WTC11 (cell line): Measurements from ENCODE around the gene MAU2. TPM values are rescaled to one million over a fixed set of nuclear protein-coding genes. Genes with fewer than 3 reads are reported as not detected.

Source experiments
- ATAC-seq: fragments of 200-7000 bp; cut with Tn5 transposase; 2 replicates; pipeline ENCODE4 v1.10.0; 2021; ENCODE audit warnings: mild to moderate bottlenecking, moderate library complexity
- CTCF ChIA-PET: fragments of 300-600 bp; sonication (Branson Sonifier 250); formaldehyde crosslinking; loops from one replicate; lab custom pipeline; 2021; ENCODE audit warnings: antibody characterized with exemption; lab: Charles Lee
- POLR2A ChIA-PET: fragments of 350-600 bp; sonication (Branson Sonifier 250); formaldehyde crosslinking; loops from one replicate; lab custom pipeline; 2021; ENCODE audit warnings: antibody characterized with exemption; lab: Charles Lee
- DNase-seq: peaks from one replicate; pipeline ENCODE4 v3.0.0; 2021; ENCODE audit warnings: low spot score
- H3K27ac Mint-ChIP-seq: 2 replicates; pipeline ENCODE4 v1.8.0; 2021; ENCODE audit warnings: mixed read lengths
- H3K27me3 Mint-ChIP-seq: 2 replicates; pipeline ENCODE4 v1.8.0; 2021; ENCODE audit warnings: low read depth, mild to moderate bottlenecking, moderate library complexity, mixed read lengths
- H3K36me3 Mint-ChIP-seq: 2 replicates; pipeline ENCODE4 v1.8.0; 2021; ENCODE audit warnings: mixed read lengths
- H3K4me1 Mint-ChIP-seq: 2 replicates; pipeline ENCODE4 v1.8.0; 2022; ENCODE audit warnings: mixed read lengths
- H3K4me3 Mint-ChIP-seq: 2 replicates; pipeline ENCODE4 v1.8.0; 2021; ENCODE audit warnings: mild to moderate bottlenecking, moderate library complexity, mixed read lengths
- H3K9me3 Mint-ChIP-seq: 2 replicates; pipeline ENCODE4 v1.8.0; 2021; ENCODE audit warnings: mixed read lengths
- CREB1 ChIP-seq: sonication (generic); formaldehyde crosslinking; IDR thresholded peaks from 2 replicates; pipeline ENCODE4 v1.8.0; 2023; ENCODE audit warnings: mild to moderate bottlenecking, missing genetic modification reagents
- ELF4 ChIP-seq: sonication (generic); formaldehyde crosslinking; IDR thresholded peaks from 2 replicates; pipeline ENCODE4 v1.8.1; 2022; ENCODE audit warnings: low read depth, mild to moderate bottlenecking, moderate library complexity, missing genetic modification reagents
- EMX1 ChIP-seq: fragments of 250-450 bp; sonication (Bioruptor Pico); IDR thresholded peaks from 2 replicates; pipeline ENCODE4 v1.8.0; 2021; ENCODE audit warnings: mild to moderate bottlenecking
- FOXJ3 ChIP-seq: sonication (generic); formaldehyde crosslinking; IDR thresholded peaks from 2 replicates; pipeline ENCODE4 v1.9.0; 2021; ENCODE audit warnings: missing genetic modification reagents, mild to moderate bottlenecking, borderline replicate concordance
- FOXP1 ChIP-seq: sonication (generic); formaldehyde crosslinking; IDR thresholded peaks from 2 replicates; pipeline ENCODE4 v1.8.0; 2022; ENCODE audit warnings: missing genetic modification reagents, mild to moderate bottlenecking, moderate library complexity, borderline replicate concordance
- GRHL2 ChIP-seq: fragments of 250-450 bp; sonication (Bioruptor Pico); IDR thresholded peaks from 2 replicates; pipeline ENCODE4 v1.8.0; 2022; ENCODE audit warnings: mild to moderate bottlenecking, moderate library complexity; ENCODE audit not compliant: insufficient replicate concordance, severe bottlenecking
- GTF2I ChIP-seq: fragments of 250-450 bp; sonication (Bioruptor Pico); conservative IDR thresholded peaks from 2 replicates; pipeline ENCODE4 v1.4.0; 2021; ENCODE audit warnings: mild to moderate bottlenecking
- HMGA2 ChIP-seq: fragments of 250-450 bp; sonication (Bioruptor Pico); IDR thresholded peaks from 2 replicates; pipeline ENCODE4 v1.4.0; 2021; ENCODE audit warnings: mild to moderate bottlenecking, moderate library complexity
- JAZF1 ChIP-seq: fragments of 250-450 bp; sonication (Bioruptor Pico); IDR thresholded peaks from 2 replicates; pipeline ENCODE4 v1.9.0; 2021; ENCODE audit warnings: moderate library complexity, mild to moderate bottlenecking, inconsistent platforms
- MYBL2 ChIP-seq: sonication (generic); formaldehyde crosslinking; IDR thresholded peaks from 2 replicates; pipeline ENCODE4 v1.8.1; 2023; ENCODE audit warnings: mild to moderate bottlenecking, moderate library complexity, missing genetic modification reagents
- NR1H2 ChIP-seq: sonication (generic); formaldehyde crosslinking; IDR thresholded peaks from 2 replicates; pipeline ENCODE4 v1.9.0; 2021; ENCODE audit warnings: mild to moderate bottlenecking, moderate library complexity, missing genetic modification reagents
- OVOL2 ChIP-seq: fragments of 250-450 bp; sonication (Bioruptor Pico); IDR thresholded peaks from 2 replicates; pipeline ENCODE4 v1.9.0; 2021; ENCODE audit warnings: mild to moderate bottlenecking, borderline replicate concordance
- PRRX2 ChIP-seq: fragments of 250-450 bp; sonication (Bioruptor Pico); IDR thresholded peaks from 2 replicates; pipeline ENCODE4 v1.8.0; 2021; ENCODE audit warnings: mild to moderate bottlenecking
- TEAD4 ChIP-seq: sonication (generic); formaldehyde crosslinking; IDR thresholded peaks from 2 replicates; pipeline ENCODE4 v1.8.0; 2022; ENCODE audit warnings: mild to moderate bottlenecking, missing genetic modification reagents
- ZNF138 ChIP-seq: sonication (generic); formaldehyde crosslinking; conservative IDR thresholded peaks from 2 replicates; pipeline ENCODE4 v1.8.1; 2022; ENCODE audit warnings: mild to moderate bottlenecking, moderate library complexity, missing genetic modification reagents
- ZNF219 ChIP-seq: sonication (generic); formaldehyde crosslinking; IDR thresholded peaks from 2 replicates; pipeline ENCODE4 v1.8.0; 2023; ENCODE audit warnings: missing genetic modification reagents, mild to moderate bottlenecking, borderline replicate concordance
- ZNF317 ChIP-seq: sonication (generic); formaldehyde crosslinking; IDR thresholded peaks from 2 replicates; pipeline ENCODE4 v1.8.1; 2023; ENCODE audit warnings: low read depth, mild to moderate bottlenecking, moderate library complexity, missing genetic modification reagents, borderline replicate concordance
- total RNA-seq: library from RNA; stranded (reverse); gene quantifications from 3 replicates; pipeline ENCODE4 v1.2.3, GENCODE V29; 2021
- TF ChIP-seq, protein P1 (sequence below): fragments of 250-450 bp; sonication (Bioruptor Pico); IDR thresholded peaks from 2 replicates; pipeline ENCODE4 v1.9.0; 2021; ENCODE audit warnings: mild to moderate bottlenecking
- TF ChIP-seq, protein P2 (sequence below): sonication (generic); formaldehyde crosslinking; IDR thresholded peaks from 2 replicates; pipeline ENCODE4 v1.8.1; 2022; ENCODE audit warnings: missing genetic modification reagents, borderline replicate concordance
- TF ChIP-seq, protein P3 (sequence below): sonication (generic); formaldehyde crosslinking; IDR thresholded peaks from 2 replicates; pipeline ENCODE4 v1.8.1; 2022; ENCODE audit warnings: low read depth, missing genetic modification reagents, borderline replicate concordance
- TF ChIP-seq, protein P4 (sequence below): sonication (generic); formaldehyde crosslinking; IDR thresholded peaks from 2 replicates; pipeline ENCODE4 v1.8.0; 2023; ENCODE audit warnings: mild to moderate bottlenecking, missing genetic modification reagents
- TF ChIP-seq, protein P5 (sequence below): sonication (generic); formaldehyde crosslinking; IDR thresholded peaks from 2 replicates; pipeline ENCODE4 v1.8.1; 2023; ENCODE audit warnings: mild to moderate bottlenecking, missing genetic modification reagents
- TF ChIP-seq, protein P6 (sequence below): sonication (generic); formaldehyde crosslinking; conservative IDR thresholded peaks from 2 replicates; pipeline ENCODE4 v1.8.1; 2022; ENCODE audit warnings: mild to moderate bottlenecking, missing genetic modification reagents

MAU2 gene
- total RNA-seq, 1 experiment from 2014 or later: 56.8 TPM

DNA sequence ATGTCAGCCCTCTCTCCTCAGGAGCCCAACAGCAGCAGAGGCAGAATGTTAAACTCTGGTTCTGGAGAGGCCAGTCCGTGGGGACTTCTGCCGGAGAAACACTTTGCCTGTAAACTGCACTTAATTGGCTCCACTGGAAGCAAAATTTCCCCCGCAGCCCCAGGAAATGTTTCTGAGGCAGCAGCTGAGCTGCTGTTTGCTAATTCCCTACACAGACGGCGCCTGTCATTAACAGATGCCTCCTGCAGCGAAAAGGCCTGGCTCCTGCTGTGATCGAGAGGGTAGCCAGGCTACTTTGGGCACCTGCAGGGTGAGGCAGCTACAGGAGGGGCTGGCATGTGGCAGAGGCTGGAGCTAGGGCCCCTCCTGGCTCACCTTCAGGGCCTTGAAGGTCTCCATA, 42.3 kb upstream of the MAU2 start:
- Mint-ChIP-seq H3K36me3 (peaks cover 14% of the 10 kb centered on the region), H3K27me3 (peaks cover 12% of the 10 kb centered on the region), H3K9me3 (no peaks in the 10 kb centered on the region), H3K4me3 (no peak overlapping the region), H3K4me1 (peaks cover 4% of the 10 kb centered on the region; the same call in 1 of the 2 replicates), H3K27ac (no peak overlapping the region)
- TF ChIP-seq TEAD4 (CRISPR knock-in tag) (no peak), FOXJ3 (CRISPR knock-in tag) (no peak), FOXP1 (CRISPR knock-in tag) (no peak), MYBL2 (no peak), CREB1 (CRISPR knock-in tag) (no peak), GRHL2 (no peak), PRRX2 (CRISPR knock-in tag) (no peak), ELF4 (CRISPR knock-in tag) (no peak), GTF2I (no peak)
- TF ChIP-seq, protein P1, sequence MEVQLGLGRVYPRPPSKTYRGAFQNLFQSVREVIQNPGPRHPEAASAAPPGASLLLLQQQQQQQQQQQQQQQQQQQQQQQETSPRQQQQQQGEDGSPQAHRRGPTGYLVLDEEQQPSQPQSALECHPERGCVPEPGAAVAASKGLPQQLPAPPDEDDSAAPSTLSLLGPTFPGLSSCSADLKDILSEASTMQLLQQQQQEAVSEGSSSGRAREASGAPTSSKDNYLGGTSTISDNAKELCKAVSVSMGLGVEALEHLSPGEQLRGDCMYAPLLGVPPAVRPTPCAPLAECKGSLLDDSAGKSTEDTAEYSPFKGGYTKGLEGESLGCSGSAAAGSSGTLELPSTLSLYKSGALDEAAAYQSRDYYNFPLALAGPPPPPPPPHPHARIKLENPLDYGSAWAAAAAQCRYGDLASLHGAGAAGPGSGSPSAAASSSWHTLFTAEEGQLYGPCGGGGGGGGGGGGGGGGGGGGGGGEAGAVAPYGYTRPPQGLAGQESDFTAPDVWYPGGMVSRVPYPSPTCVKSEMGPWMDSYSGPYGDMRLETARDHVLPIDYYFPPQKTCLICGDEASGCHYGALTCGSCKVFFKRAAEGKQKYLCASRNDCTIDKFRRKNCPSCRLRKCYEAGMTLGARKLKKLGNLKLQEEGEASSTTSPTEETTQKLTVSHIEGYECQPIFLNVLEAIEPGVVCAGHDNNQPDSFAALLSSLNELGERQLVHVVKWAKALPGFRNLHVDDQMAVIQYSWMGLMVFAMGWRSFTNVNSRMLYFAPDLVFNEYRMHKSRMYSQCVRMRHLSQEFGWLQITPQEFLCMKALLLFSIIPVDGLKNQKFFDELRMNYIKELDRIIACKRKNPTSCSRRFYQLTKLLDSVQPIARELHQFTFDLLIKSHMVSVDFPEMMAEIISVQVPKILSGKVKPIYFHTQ (CRISPR knock-in tag): no peak
- ChIA-PET CTCF (no interaction called here), POLR2A (no interaction called here)
- no peak for DNase-seq
- no peak for ATAC-seq

DNA sequence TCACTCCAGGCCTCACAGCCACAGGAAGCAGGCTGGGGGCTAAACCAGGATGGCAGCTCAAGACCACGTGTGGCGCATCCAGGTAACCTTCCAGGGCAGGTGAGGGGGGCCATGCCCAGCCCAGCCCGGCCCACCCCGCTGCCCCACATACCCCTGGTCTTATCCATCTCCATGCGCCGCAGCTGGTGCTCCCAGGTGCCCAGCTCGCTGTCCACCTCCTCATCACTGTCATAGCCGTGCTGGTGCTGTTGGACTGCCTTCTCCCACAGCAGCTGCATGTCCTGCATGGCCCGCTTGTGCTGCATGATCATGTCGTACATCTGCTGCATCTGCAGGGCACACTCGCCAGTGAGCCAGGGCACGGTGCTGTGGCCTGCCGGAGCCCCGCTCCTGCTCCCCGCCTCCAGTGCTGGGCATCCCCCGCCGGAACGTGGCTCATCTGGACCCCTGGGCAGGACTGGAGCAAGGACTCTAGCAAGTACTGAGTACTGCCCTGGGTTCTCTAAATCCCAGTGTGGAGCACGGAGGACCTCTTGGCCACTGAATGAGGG, 41.5 kb upstream of the MAU2 start:
- DNase-seq: no peak
- no peak overlapping the region for H3K27ac Mint-ChIP-seq
- H3K27me3 Mint-ChIP-seq: peaks cover 4% of the 10 kb centered on the region
- POLR2A ChIA-PET: no interaction called here
- no peaks in the 10 kb centered on the region for H3K9me3 Mint-ChIP-seq
- no peak for ATAC-seq
- TF ChIP-seq NR1H2 (CRISPR knock-in tag) (no peak), EMX1 (CRISPR knock-in tag) (no peak), HMGA2 (CRISPR knock-in tag) (no peak), ZNF219 (CRISPR knock-in tag) (no peak), ZNF138 (no peak)
- TF ChIP-seq, protein P2, sequence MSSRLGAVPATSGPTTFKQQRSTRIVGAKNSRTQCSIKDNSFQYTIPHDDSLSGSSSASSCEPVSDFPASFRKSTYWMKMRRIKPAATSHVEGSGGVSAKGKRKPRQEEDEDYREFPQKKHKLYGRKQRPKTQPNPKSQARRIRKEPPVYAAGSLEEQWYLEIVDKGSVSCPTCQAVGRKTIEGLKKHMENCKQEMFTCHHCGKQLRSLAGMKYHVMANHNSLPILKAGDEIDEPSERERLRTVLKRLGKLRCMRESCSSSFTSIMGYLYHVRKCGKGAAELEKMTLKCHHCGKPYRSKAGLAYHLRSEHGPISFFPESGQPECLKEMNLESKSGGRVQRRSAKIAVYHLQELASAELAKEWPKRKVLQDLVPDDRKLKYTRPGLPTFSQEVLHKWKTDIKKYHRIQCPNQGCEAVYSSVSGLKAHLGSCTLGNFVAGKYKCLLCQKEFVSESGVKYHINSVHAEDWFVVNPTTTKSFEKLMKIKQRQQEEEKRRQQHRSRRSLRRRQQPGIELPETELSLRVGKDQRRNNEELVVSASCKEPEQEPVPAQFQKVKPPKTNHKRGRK (CRISPR knock-in tag): no peak
- TF ChIP-seq, all 79 proteins: peak for 0
- Mint-ChIP-seq H3K36me3 (peaks cover 20% of the 10 kb centered on the region), H3K4me1 (no peaks in the 10 kb centered on the region), H3K4me3 (no peak overlapping the region)
- CTCF ChIA-PET: no interaction called here

DNA sequence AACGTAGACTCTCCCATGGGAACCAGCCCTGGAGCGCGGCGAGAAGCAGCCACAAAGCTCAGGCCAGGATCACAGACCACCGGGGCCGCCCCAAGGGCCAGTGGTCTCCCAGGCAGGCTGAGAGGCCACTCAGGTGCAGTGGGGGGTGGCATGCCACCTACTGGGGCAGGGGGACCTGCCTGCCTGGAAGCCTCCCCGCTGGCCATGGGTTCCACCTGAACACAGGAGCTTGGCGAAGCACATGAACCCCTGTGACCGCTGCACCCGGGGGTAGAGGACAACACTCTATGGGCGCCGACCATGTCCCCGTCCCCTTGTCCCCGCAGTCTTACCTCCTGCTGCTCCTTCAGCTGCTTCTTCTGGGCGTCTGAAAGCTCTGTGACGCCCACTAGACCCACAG, 40.8 kb upstream of the MAU2 start:
- ATAC-seq: no peak
- Mint-ChIP-seq H3K36me3 (peaks cover 25% of the 10 kb centered on the region), H3K9me3 (no peaks in the 10 kb centered on the region), H3K27me3 (no peaks in the 10 kb centered on the region), H3K4me1 (no peaks in the 10 kb centered on the region), H3K27ac (no peak overlapping the region), H3K4me3 (no peak overlapping the region)
- ChIA-PET POLR2A (no interaction called here), CTCF (no interaction called here)
- no peak for DNase-seq
- TF ChIP-seq ELF4 (CRISPR knock-in tag) (no peak), ZNF317 (CRISPR knock-in tag) (no peak), OVOL2 (CRISPR knock-in tag) (no peak), NR1H2 (CRISPR knock-in tag) (no peak), JAZF1 (CRISPR knock-in tag) (no peak)
- TF ChIP-seq, protein P3, sequence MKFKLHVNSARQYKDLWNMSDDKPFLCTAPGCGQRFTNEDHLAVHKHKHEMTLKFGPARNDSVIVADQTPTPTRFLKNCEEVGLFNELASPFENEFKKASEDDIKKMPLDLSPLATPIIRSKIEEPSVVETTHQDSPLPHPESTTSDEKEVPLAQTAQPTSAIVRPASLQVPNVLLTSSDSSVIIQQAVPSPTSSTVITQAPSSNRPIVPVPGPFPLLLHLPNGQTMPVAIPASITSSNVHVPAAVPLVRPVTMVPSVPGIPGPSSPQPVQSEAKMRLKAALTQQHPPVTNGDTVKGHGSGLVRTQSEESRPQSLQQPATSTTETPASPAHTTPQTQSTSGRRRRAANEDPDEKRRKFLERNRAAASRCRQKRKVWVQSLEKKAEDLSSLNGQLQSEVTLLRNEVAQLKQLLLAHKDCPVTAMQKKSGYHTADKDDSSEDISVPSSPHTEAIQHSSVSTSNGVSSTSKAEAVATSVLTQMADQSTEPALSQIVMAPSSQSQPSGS (CRISPR knock-in tag): no peak
- TF ChIP-seq, protein P4, sequence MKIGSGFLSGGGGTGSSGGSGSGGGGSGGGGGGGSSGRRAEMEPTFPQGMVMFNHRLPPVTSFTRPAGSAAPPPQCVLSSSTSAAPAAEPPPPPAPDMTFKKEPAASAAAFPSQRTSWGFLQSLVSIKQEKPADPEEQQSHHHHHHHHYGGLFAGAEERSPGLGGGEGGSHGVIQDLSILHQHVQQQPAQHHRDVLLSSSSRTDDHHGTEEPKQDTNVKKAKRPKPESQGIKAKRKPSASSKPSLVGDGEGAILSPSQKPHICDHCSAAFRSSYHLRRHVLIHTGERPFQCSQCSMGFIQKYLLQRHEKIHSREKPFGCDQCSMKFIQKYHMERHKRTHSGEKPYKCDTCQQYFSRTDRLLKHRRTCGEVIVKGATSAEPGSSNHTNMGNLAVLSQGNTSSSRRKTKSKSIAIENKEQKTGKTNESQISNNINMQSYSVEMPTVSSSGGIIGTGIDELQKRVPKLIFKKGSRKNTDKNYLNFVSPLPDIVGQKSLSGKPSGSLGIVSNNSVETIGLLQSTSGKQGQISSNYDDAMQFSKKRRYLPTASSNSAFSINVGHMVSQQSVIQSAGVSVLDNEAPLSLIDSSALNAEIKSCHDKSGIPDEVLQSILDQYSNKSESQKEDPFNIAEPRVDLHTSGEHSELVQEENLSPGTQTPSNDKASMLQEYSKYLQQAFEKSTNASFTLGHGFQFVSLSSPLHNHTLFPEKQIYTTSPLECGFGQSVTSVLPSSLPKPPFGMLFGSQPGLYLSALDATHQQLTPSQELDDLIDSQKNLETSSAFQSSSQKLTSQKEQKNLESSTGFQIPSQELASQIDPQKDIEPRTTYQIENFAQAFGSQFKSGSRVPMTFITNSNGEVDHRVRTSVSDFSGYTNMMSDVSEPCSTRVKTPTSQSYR (CRISPR knock-in tag): no peak
- TF ChIP-seq, protein P5, sequence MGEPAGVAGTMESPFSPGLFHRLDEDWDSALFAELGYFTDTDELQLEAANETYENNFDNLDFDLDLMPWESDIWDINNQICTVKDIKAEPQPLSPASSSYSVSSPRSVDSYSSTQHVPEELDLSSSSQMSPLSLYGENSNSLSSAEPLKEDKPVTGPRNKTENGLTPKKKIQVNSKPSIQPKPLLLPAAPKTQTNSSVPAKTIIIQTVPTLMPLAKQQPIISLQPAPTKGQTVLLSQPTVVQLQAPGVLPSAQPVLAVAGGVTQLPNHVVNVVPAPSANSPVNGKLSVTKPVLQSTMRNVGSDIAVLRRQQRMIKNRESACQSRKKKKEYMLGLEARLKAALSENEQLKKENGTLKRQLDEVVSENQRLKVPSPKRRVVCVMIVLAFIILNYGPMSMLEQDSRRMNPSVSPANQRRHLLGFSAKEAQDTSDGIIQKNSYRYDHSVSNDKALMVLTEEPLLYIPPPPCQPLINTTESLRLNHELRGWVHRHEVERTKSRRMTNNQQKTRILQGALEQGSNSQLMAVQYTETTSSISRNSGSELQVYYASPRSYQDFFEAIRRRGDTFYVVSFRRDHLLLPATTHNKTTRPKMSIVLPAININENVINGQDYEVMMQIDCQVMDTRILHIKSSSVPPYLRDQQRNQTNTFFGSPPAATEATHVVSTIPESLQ (CRISPR knock-in tag): no peak
- TF ChIP-seq, protein P6, sequence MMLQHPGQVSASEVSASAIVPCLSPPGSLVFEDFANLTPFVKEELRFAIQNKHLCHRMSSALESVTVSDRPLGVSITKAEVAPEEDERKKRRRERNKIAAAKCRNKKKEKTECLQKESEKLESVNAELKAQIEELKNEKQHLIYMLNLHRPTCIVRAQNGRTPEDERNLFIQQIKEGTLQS (CRISPR knock-in tag): no peak
